Thymus (tissue), 11 donors: ENCODE measurements around the gene CD200R1L. TPM values are rescaled to one million over a fixed set of nuclear protein-coding genes. Genes with fewer than 3 reads are reported as not detected.

Experiments used
- DNase-seq, 9 donors: peaks; one replicate each; pipeline ENCODE4 v3.0.0-alpha.2; 2013; ENCODE audit warnings: low spot score in 9 of 9, low read depth in 6 of 9, missing footprints in 1 of 9
- H3K27ac ChIP-seq, 2 donors: one replicate each; pipeline ENCODE4 v1.5.1; 2013; ENCODE audit warnings: control low read depth in 1 of 2, low read depth in 1 of 2, low read length in 1 of 2, mild to moderate bottlenecking in 1 of 2, moderate library complexity in 1 of 2
- H3K27me3 ChIP-seq, 2 donors: one replicate each; pipeline ENCODE4 v1.5.1; 2013; ENCODE audit warnings: low read length in 1 of 2; ENCODE audit not compliant: control insufficient read depth in 2 of 2, insufficient read depth in 1 of 2
- H3K36me3 ChIP-seq, 2 donors: one replicate each; pipeline ENCODE4 v1.5.1; 2013; ENCODE audit warnings: low read length in 1 of 2, mild to moderate bottlenecking in 1 of 2, moderate library complexity in 1 of 2; ENCODE audit not compliant: control insufficient read depth in 2 of 2, insufficient read depth in 2 of 2
- H3K4me1 ChIP-seq, 2 donors: one replicate each; pipeline ENCODE4 v1.5.1; 2013; ENCODE audit warnings: low read length in 2 of 2; ENCODE audit not compliant: control insufficient read depth in 2 of 2, insufficient read depth in 2 of 2
- H3K4me3 ChIP-seq, 2 donors: one replicate each; pipeline ENCODE4 v1.5.1; 2013; ENCODE audit warnings: low read length in 2 of 2, control low read depth in 1 of 2, mild to moderate bottlenecking in 1 of 2
- H3K9me3 ChIP-seq, 2 donors: one replicate each; pipeline ENCODE4 v1.5.1; 2013; ENCODE audit warnings: low read length in 1 of 2, mild to moderate bottlenecking in 1 of 2; ENCODE audit not compliant: control insufficient read depth in 2 of 2, insufficient read depth in 1 of 2
- WGBS: extraction: QIAGEN DNeasy Blood & Tissue Kit; methylation state at CpG from one replicate; pipeline ENCODE4 v1.1.7; 2013; 5-methylcytosine and 5-hydroxymethylcytosine counted together
- polyA plus RNA-seq: library from polyadenylated mRNA; stranded (reverse); fragments of 200-250 nt; gene quantifications from one replicate; pipeline ENCODE4 v1.2.3, GENCODE V29; 2013
- total RNA-seq: library from RNA; stranded (reverse); fragments of 120-200 nt; gene quantifications from one replicate; pipeline ENCODE4 v1.2.4, GENCODE V29; 2013
- donor health status: healthy.

CD200R1L gene
- total and polyA plus RNA-seq, 2 donors = 0.05 TPM; not detected in 1

- H3K4me3 ChIP-seq = no peak overlapping the region
- H3K9me3 ChIP-seq = no peaks in the 10 kb centered on the region
- no peaks in the 10 kb centered on the region for H3K4me1 ChIP-seq
- WGBS = 91% methylated on average over 2 of the region's 2 CpGs
- no peaks in the 10 kb centered on the region for H3K36me3 ChIP-seq
- DNase-seq = no peak
- no peaks in the 10 kb centered on the region for H3K27me3 ChIP-seq
- no peak overlapping the region for H3K27ac ChIP-seq
These were observed 43.2 kb downstream of the CD200R1L start for GRCh38 chr3:112803467-112803866.

DNA sequence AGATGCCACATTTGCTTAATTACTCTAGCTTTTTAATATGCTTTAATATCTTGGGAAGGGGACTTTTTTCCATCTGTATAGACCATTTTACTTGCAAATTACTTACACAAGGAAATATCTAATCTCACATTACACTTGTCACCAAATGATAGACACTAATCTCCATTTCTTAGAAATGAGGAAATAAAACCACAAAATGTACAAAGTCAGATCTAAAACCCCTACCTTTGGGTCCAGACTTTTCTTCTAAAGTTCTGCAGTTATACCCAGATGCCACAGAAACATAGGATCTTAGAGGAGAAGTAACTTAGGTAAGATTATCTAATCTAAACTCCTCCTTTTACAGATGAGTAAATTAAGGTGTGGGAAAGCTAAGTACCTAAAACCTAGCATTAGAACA, 44.3 kb downstream of the CD200R1L start:
- Histone ChIP-seq H3K4me3 (no peak overlapping the region), H3K9me3 (no peaks in the 10 kb centered on the region), H3K4me1 (no peaks in the 10 kb centered on the region), H3K27ac (no peak overlapping the region), H3K36me3 (no peaks in the 10 kb centered on the region), H3K27me3 (no peaks in the 10 kb centered on the region)
- no peak for DNase-seq

GRCh38 chr3:112799946-112800345, 46.7 kb downstream of the CD200R1L start:
- Histone ChIP-seq H3K9me3 (no peaks in the 10 kb centered on the region), H3K27ac (no peak overlapping the region), H3K27me3 (no peaks in the 10 kb centered on the region), H3K4me1 (no peaks in the 10 kb centered on the region), H3K4me3 (no peak overlapping the region), H3K36me3 (no peaks in the 10 kb centered on the region)
- DNase-seq = no peak

DNA sequence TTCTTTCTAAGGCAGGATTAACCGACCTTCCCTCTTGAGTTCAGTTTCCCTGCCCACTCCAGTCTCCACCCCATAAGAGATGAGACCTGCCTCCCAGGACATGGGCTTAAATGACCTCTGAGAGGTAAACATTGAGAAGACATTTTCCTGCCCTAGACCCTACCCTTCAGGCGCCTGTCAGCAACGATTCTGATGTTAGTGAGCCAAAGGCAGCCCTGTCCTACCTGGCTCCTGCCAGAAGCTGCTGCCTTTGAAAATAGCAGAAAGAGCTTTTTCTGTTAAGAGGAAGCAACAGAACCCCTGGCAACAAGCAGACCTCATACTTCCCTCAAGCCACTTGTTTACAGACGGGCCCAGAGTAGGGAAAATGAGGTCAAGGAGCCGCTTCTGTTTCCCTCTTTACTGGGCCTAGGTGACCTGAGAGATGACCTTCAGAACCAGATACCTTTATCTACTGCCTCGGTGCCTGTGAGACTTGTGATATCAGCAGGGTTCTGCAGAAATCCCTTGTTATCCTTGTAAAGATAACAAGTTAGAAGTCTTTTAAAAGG, 52.0 kb downstream of the CD200R1L start:
- no peak overlapping the region for H3K4me3 ChIP-seq
- no peaks in the 10 kb centered on the region for H3K36me3 ChIP-seq
- DNase-seq = peak in 2 of 9 donors; percentile 8 to 46
- H3K4me1 ChIP-seq = peaks cover 2 to 9% of the 10 kb centered on the region in 2 donors
- 31% methylated on average over 6 of the region's 6 CpGs for WGBS
- H3K9me3 ChIP-seq = no peaks in the 10 kb centered on the region
- H3K27ac ChIP-seq = no peak overlapping the region
- H3K27me3 ChIP-seq = no peaks in the 10 kb centered on the region

DNA sequence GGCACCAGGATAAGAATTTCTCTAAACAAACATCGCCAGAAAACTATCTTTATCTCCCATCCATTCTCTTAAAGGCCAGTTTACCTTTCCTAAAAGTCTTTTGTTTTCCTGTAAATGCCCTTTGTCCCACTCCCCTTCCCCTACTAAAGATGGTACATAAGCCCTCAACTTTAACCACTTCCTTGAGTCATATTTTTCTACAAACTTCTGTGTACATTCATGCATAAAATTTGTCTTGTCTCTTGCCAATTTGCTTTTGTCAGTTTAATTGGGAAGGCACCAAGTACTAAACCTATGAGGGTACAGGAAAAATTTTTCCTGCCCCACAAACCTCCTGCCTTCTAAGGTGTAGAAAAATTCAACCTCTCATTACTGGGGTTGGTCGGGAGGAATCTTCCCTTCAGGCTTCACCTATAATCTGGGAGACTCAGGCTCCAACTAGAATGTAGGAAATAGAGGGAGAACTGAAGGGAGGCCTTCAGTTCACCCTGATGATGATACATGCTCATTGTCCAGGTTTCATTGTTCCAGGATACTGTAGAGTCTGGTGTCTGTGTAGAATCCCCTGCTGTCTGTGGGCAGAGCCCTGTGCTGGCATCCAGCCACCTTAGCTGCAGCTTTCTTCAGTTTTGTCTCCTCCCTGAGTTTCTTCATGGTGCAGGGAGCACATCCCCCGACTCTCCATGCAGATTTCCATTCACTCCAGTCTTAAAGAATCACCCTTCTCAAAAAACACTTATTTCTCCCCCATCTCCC, 53.2 kb downstream of the CD200R1L start:
- Histone ChIP-seq H3K4me1 (peaks cover 2 to 9% of the 10 kb centered on the region in 2 donors), H3K27ac (no peak overlapping the region), H3K4me3 (no peak overlapping the region), H3K27me3 (no peaks in the 10 kb centered on the region), H3K36me3 (no peaks in the 10 kb centered on the region), H3K9me3 (no peaks in the 10 kb centered on the region)
- WGBS = 89% methylated on average over 3 of the region's 3 CpGs
- no peak for DNase-seq

DNA sequence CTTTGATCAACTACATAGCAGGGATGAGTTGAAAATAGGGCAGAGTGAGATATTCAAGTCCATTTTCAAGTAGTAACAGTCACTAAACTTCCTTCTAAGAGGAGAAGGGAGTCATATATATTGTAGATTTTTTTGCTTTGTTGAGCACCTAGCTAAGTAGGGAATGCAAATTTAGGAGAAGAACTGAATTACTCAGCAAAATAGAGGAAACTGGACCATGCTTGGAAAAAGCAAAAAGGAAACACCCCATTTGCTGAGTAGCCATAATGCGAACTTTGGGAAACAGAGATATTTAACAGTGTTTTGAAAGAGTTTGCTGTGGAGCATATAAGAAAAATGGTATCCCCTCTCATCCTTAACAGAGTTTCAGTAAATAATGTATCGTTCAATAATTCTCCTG, 54.9 kb downstream of the CD200R1L start:
- Histone ChIP-seq H3K27ac (no peak overlapping the region), H3K36me3 (no peaks in the 10 kb centered on the region), H3K4me1 (peaks cover 2 to 9% of the 10 kb centered on the region in 2 donors), H3K4me3 (no peak overlapping the region), H3K9me3 (peaks cover 0 to 5% of the 10 kb centered on the region in 2 donors), H3K27me3 (no peaks in the 10 kb centered on the region)
- WGBS = 99% methylated on average over 2 of the region's 2 CpGs
- DNase-seq = no peak

DNA sequence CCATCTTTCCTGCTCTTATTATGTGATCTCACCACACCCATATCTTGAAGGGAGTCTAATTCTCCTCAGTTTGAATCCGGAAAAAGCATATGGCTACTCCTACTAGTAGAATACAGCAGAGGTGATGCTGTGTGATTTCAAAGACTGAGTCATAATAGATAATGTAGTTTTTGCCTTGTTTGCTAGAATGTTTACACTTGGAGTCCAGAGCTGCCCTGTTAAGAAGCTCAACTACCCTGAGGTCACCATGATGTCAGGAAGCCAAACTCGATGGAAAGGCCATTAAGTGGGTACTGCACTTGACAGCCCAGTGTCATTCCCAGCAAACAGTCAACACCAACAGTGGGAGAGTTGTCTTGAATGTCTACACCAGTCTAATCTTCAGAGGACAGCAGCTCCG, 56.9 kb downstream of the CD200R1L start:
- no peaks in the 10 kb centered on the region for H3K27me3 ChIP-seq
- no peak for DNase-seq
- no peak overlapping the region for H3K27ac ChIP-seq
- no peaks in the 10 kb centered on the region for H3K36me3 ChIP-seq
- peaks cover 0 to 5% of the 10 kb centered on the region in 2 donors for H3K9me3 ChIP-seq
- no peak overlapping the region for H3K4me3 ChIP-seq
- WGBS = 93% methylated on average over 3 of the region's 3 CpGs
- peaks cover 1 to 9% of the 10 kb centered on the region in 2 donors for H3K4me1 ChIP-seq

- no peaks in the 10 kb centered on the region for H3K4me1 ChIP-seq
- peaks cover 0 to 2% of the 10 kb centered on the region in 2 donors for H3K27me3 ChIP-seq
- H3K9me3 ChIP-seq = peaks cover 0 to 5% of the 10 kb centered on the region in 2 donors
- no peaks in the 10 kb centered on the region for H3K36me3 ChIP-seq
- no peak overlapping the region for H3K4me3 ChIP-seq
- 97% methylated on average over 3 of the region's 3 CpGs for WGBS
- DNase-seq = no peak
- no peak overlapping the region for H3K27ac ChIP-seq
These were observed 59.6 kb downstream of the CD200R1L start for GRCh38 chr3:112786881-112787579.

DNA sequence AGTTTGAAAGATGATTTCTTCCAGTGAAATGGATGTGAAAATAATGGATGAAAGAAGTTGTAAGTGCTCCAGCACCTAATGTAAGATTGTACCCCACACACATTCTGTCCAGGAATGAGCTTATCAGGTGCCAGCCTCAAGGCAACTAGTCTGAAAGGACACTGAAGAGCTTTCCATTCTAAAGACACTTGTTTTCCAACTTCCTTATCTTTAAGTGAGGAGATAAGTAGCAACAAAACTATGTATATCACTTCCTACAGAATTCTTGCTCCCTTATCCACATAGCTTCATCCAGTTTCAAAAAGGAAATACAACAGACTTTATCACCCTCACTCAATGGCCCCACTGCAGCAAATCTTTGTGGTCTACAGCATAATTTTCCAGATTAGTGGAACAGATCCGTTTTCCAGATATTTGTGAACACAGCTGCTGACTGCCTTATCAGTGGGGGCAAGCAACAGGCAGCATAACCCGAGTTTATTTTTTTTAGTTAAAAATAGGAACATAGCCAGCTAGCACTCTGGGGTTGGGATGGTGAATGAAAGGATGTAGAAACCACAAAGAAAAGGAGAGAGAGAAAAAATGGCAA, 60.6 kb downstream of the CD200R1L start:
- H3K4me3 ChIP-seq = no peak overlapping the region
- H3K27ac ChIP-seq = no peak overlapping the region
- H3K27me3 ChIP-seq = peaks cover 0 to 2% of the 10 kb centered on the region in 2 donors
- peaks cover 0 to 5% of the 10 kb centered on the region in 2 donors for H3K9me3 ChIP-seq
- no peak for DNase-seq
- no peaks in the 10 kb centered on the region for H3K36me3 ChIP-seq
- 3% methylated on average over 2 of the region's 2 CpGs for WGBS
- no peaks in the 10 kb centered on the region for H3K4me1 ChIP-seq
